IPS-18a (cell line): ENCODE results near the gene PHLPP1.

Experiments
- H3K27ac ChIP-seq: one replicate; pipeline ENCODE4 v1.5.1; 2013; ENCODE audit warnings: low read length
- H3K27me3 ChIP-seq: one replicate; pipeline ENCODE4 v1.6.1; 2013; ENCODE audit warnings: mild to moderate bottlenecking, low read length; ENCODE audit not compliant: control insufficient read depth, insufficient read depth
- H3K36me3 ChIP-seq: one replicate; pipeline ENCODE4 v1.6.1; 2013; ENCODE audit warnings: low read depth, low read length; ENCODE audit not compliant: control insufficient read depth
- H3K4me1 ChIP-seq: one replicate; pipeline ENCODE4 v1.6.1; 2013; ENCODE audit warnings: low read depth, low read length; ENCODE audit not compliant: control insufficient read depth
- H3K4me3 ChIP-seq: one replicate; pipeline ENCODE4 v1.5.1; 2013; ENCODE audit warnings: low read length
- H3K9ac ChIP-seq: one replicate; pipeline ENCODE4 v1.6.1; 2013; ENCODE audit warnings: mild to moderate bottlenecking, low read length, moderate library complexity
- H3K9me3 ChIP-seq: one replicate; pipeline ENCODE4 v1.6.1; 2013; ENCODE audit warnings: low read depth, low read length; ENCODE audit not compliant: control insufficient read depth

PHLPP1 gene

GRCh38 chr18:62973689-62974088 is 258.3 kb downstream of the PHLPP1 start:
- peaks cover 8% of the 10 kb centered on the region for H3K4me1 ChIP-seq
- H3K9me3 ChIP-seq, result no peaks in the 10 kb centered on the region
- H3K9ac ChIP-seq, result no peak overlapping the region
- no peak overlapping the region for H3K27ac ChIP-seq
- H3K4me3 ChIP-seq, result no peak overlapping the region
- H3K36me3 ChIP-seq, result peaks cover 34% of the 10 kb centered on the region
- no peaks in the 10 kb centered on the region for H3K27me3 ChIP-seq

- Histone ChIP-seq H3K9me3 (no peaks in the 10 kb centered on the region), H3K4me1 (peaks cover 8% of the 10 kb centered on the region), H3K27ac (no peak overlapping the region), H3K4me3 (no peak overlapping the region), H3K36me3 (peaks cover 41% of the 10 kb centered on the region), H3K9ac (no peak overlapping the region), H3K27me3 (no peaks in the 10 kb centered on the region)
Observed at GRCh38 chr18:62974388-62974787, 259.0 kb downstream of the PHLPP1 start.

- no peak overlapping the region for H3K4me3 ChIP-seq
- H3K27ac ChIP-seq, result no peak overlapping the region
- H3K36me3 ChIP-seq, result peaks cover 43% of the 10 kb centered on the region
- H3K27me3 ChIP-seq, result no peaks in the 10 kb centered on the region
- no peaks in the 10 kb centered on the region for H3K9me3 ChIP-seq
- H3K4me1 ChIP-seq, result peaks cover 8% of the 10 kb centered on the region
- H3K9ac ChIP-seq, result no peak overlapping the region
Observed at GRCh38 chr18:62974928-62975675, 259.8 kb downstream of the PHLPP1 start.

- Histone ChIP-seq H3K9me3 (no peaks in the 10 kb centered on the region), H3K27me3 (no peaks in the 10 kb centered on the region), H3K27ac (no peak overlapping the region), H3K4me3 (no peak overlapping the region), H3K36me3 (peaks cover 43% of the 10 kb centered on the region), H3K4me1 (peaks cover 8% of the 10 kb centered on the region), H3K9ac (no peak overlapping the region)
Observed at GRCh38 chr18:62975785-62976184, 260.4 kb downstream of the PHLPP1 start.

GRCh38 chr18:62976227-62976626 is 260.9 kb downstream of the PHLPP1 start:
- peaks cover 43% of the 10 kb centered on the region for H3K36me3 ChIP-seq

GRCh38 chr18:62977512-62977911 is 262.2 kb downstream of the PHLPP1 start:
- peaks cover 39% of the 10 kb centered on the region for H3K36me3 ChIP-seq
- no peaks in the 10 kb centered on the region for H3K9me3 ChIP-seq
- no peak overlapping the region for H3K4me3 ChIP-seq
- no peak overlapping the region for H3K9ac ChIP-seq
- H3K4me1 ChIP-seq, result peaks cover 2% of the 10 kb centered on the region
- H3K27me3 ChIP-seq, result no peaks in the 10 kb centered on the region
- no peak overlapping the region for H3K27ac ChIP-seq

More at GRCh38 chr18:62976227-62976626, 260.9 kb downstream of the PHLPP1 start:
- H3K27me3 ChIP-seq, result no peaks in the 10 kb centered on the region
- peaks cover 8% of the 10 kb centered on the region for H3K4me1 ChIP-seq
- H3K9ac ChIP-seq, result no peak overlapping the region
- H3K27ac ChIP-seq, result no peak overlapping the region
- no peak overlapping the region for H3K4me3 ChIP-seq
- no peaks in the 10 kb centered on the region for H3K9me3 ChIP-seq

GRCh38 chr18:62978251-62979049 is 263.1 kb downstream of the PHLPP1 start:
- H3K9ac ChIP-seq, result no peak overlapping the region
- no peak overlapping the region for H3K27ac ChIP-seq
- H3K36me3 ChIP-seq, result peaks cover 35% of the 10 kb centered on the region

GRCh38 chr18:62979176-62979575 is 263.8 kb downstream of the PHLPP1 start:
- Histone ChIP-seq H3K27me3 (no peaks in the 10 kb centered on the region), H3K27ac (no peak overlapping the region), H3K9me3 (no peaks in the 10 kb centered on the region), H3K36me3 (peaks cover 33% of the 10 kb centered on the region), H3K4me1 (no peaks in the 10 kb centered on the region), H3K9ac (no peak overlapping the region), H3K4me3 (no peak overlapping the region)

More at GRCh38 chr18:62978251-62979049, 263.1 kb downstream of the PHLPP1 start:
- Histone ChIP-seq H3K4me3 (no peak overlapping the region), H3K4me1 (no peaks in the 10 kb centered on the region), H3K9me3 (no peaks in the 10 kb centered on the region), H3K27me3 (no peaks in the 10 kb centered on the region)

- Histone ChIP-seq H3K9ac (no peak overlapping the region), H3K9me3 (no peaks in the 10 kb centered on the region), H3K27ac (no peak overlapping the region), H3K36me3 (peaks cover 32% of the 10 kb centered on the region), H3K4me3 (no peak overlapping the region), H3K27me3 (no peaks in the 10 kb centered on the region), H3K4me1 (no peaks in the 10 kb centered on the region)
Observed at GRCh38 chr18:62979900-62980299, 264.6 kb downstream of the PHLPP1 start.

GRCh38 chr18:62981566-62981965 is 266.2 kb downstream of the PHLPP1 start:
- H3K36me3 ChIP-seq, result peaks cover 16% of the 10 kb centered on the region
- H3K9ac ChIP-seq, result no peak overlapping the region
- H3K27me3 ChIP-seq, result no peaks in the 10 kb centered on the region
- H3K4me3 ChIP-seq, result no peak overlapping the region
- H3K9me3 ChIP-seq, result no peaks in the 10 kb centered on the region
- H3K27ac ChIP-seq, result no peak overlapping the region
- no peaks in the 10 kb centered on the region for H3K4me1 ChIP-seq

GRCh38 chr18:62982600-62983251 is 267.4 kb downstream of the PHLPP1 start:
- H3K9me3 ChIP-seq, result no peaks in the 10 kb centered on the region
- peaks cover 10% of the 10 kb centered on the region for H3K36me3 ChIP-seq
- no peak overlapping the region for H3K9ac ChIP-seq
- H3K4me3 ChIP-seq, result no peak overlapping the region
- no peaks in the 10 kb centered on the region for H3K4me1 ChIP-seq
- no peak overlapping the region for H3K27ac ChIP-seq
- no peaks in the 10 kb centered on the region for H3K27me3 ChIP-seq
